Measurements from ENCODE around the gene EFCAB12.

- TF ChIP-seq CTCF (IDR thresholded peaks at IDR 0.05) (no peak), POLR2A (IDR thresholded peaks at IDR 0.05) (no peak)
Observed at GRCh38 chr3:129369711-129370110, 58.7 kb downstream of the EFCAB12 start.

Measured in body of pancreas (tissue), 4 donors.